IMR-90 (cell line): ENCODE measurements around the gene IL36A. TPM values are rescaled to one million over a fixed set of nuclear protein-coding genes. Genes with fewer than 3 reads are reported as not detected.

Experiments
- ATAC-seq: fragments of 200-7000 bp; cut with Tn5 transposase; 2 replicates; pipeline ENCODE4 v1.9.1; 2020; ENCODE audit warnings: low read depth, mild to moderate bottlenecking, moderate library complexity
- BruUV-seq: library from RNA; stranded (reverse); fragments of 400-500 nt; replicated peaks from 2 replicates; lab custom pipeline; 2021; lab: Mats Ljungman, UMichigan
- CTCF ChIA-PET: fragments of 300-600 bp; formaldehyde crosslinking; extraction: SDS; loops from one replicate; lab custom pipeline; 2021; ENCODE audit warnings: antibody characterized with exemption; lab: Yijun Ruan, JAX
- POLR2A ChIA-PET: fragments of 300-600 bp; sonication (Branson Sonifier 250); formaldehyde crosslinking; loops from one replicate; lab custom pipeline; 2022; ENCODE audit warnings: antibody characterized with exemption; ENCODE audit not compliant: unreplicated experiment; lab: Charles Lee
- DNase-seq: peaks from one replicate; pipeline ENCODE4 v3.0.0; 2013
- H2AFZ ChIP-seq: replicated peaks from 2 replicates; pipeline ENCODE3; 2013; ENCODE audit warnings: low read length, mild to moderate bottlenecking; ENCODE audit not compliant: poor library complexity
- H2AK5ac ChIP-seq: 2 replicates; pipeline ENCODE4 v1.6.1; 2013; ENCODE audit warnings: low read depth, low read length, inconsistent platforms
- H2AK9ac ChIP-seq: replicated peaks from 2 replicates; pipeline ENCODE3; 2013; ENCODE audit warnings: mild to moderate bottlenecking, low read depth, low read length, moderate library complexity; ENCODE audit not compliant: poor library complexity
- H2BK120ac ChIP-seq: 2 replicates; pipeline ENCODE4 v1.6.1; 2013; ENCODE audit warnings: low read depth, low read length, inconsistent platforms
- H2BK15ac ChIP-seq: 3 replicates; pipeline ENCODE4 v1.6.1; 2013; ENCODE audit warnings: low read depth, low read length, inconsistent platforms
- H2BK20ac ChIP-seq: 2 replicates; pipeline ENCODE4 v1.6.1; 2013; ENCODE audit warnings: low read depth, mild to moderate bottlenecking, inconsistent platforms, low read length, moderate library complexity
- H2BK5ac ChIP-seq: 2 replicates; pipeline ENCODE4 v1.6.1; 2013; ENCODE audit warnings: mild to moderate bottlenecking, low read depth, low read length, inconsistent platforms; ENCODE audit not compliant: poor library complexity, severe bottlenecking
- H3K14ac ChIP-seq: replicated peaks from 2 replicates; pipeline ENCODE4 v1.6.1; 2013; ENCODE audit warnings: low read depth, low read length, inconsistent platforms
- H3K18ac ChIP-seq: 2 replicates; pipeline ENCODE4 v1.6.1; 2013; ENCODE audit warnings: low read depth, low read length, control low read depth
- H3K23ac ChIP-seq: 2 replicates; pipeline ENCODE4 v1.6.1; 2013; ENCODE audit warnings: low read depth, low read length, inconsistent platforms
- H3K27ac ChIP-seq: 2 replicates; pipeline ENCODE4 v1.5.1; 2013; ENCODE audit warnings: mild to moderate bottlenecking, control low read depth, low read length; ENCODE audit not compliant: insufficient read depth
- H3K27me3 ChIP-seq: 2 replicates; pipeline ENCODE4 v1.6.1; 2013; ENCODE audit warnings: low read length; ENCODE audit not compliant: control insufficient read depth, insufficient read depth
- H3K36me3 ChIP-seq: 2 replicates; pipeline ENCODE4 v1.6.1; 2013; ENCODE audit warnings: low read length, mixed read lengths; ENCODE audit not compliant: control insufficient read depth, insufficient read depth
- H3K4ac ChIP-seq: 2 replicates; pipeline ENCODE4 v1.6.1; 2013; ENCODE audit warnings: low read depth, low read length, inconsistent platforms
- H3K4me1 ChIP-seq: 2 replicates; pipeline ENCODE4 v1.6.1; 2013; ENCODE audit warnings: low read length, mixed read lengths; ENCODE audit not compliant: control insufficient read depth, insufficient read depth
- H3K4me2 ChIP-seq: 2 replicates; pipeline ENCODE4 v1.6.1; 2013; ENCODE audit warnings: low read depth, mild to moderate bottlenecking, control low read depth, low read length, moderate library complexity
- H3K4me3 ChIP-seq: 2 replicates; pipeline ENCODE4 v1.5.1; 2013; ENCODE audit warnings: low read depth, mild to moderate bottlenecking, control low read depth, low read length, moderate library complexity; ENCODE audit not compliant: insufficient read depth
- H3K56ac ChIP-seq: 2 replicates; pipeline ENCODE4 v1.6.1; 2013; ENCODE audit warnings: low read length, inconsistent platforms; ENCODE audit not compliant: insufficient read depth; ENCODE audit errors: extremely low read depth
- H3K79me1 ChIP-seq, 2 experiments: 2 replicates each; pipeline ENCODE4 v1.6.1; 2013; ENCODE audit warnings: low read length in 2 of 2, inconsistent platforms in 1 of 2, low read depth in 1 of 2
- H3K9ac ChIP-seq: 2 replicates; pipeline ENCODE4 v1.6.1; 2013; ENCODE audit warnings: low read depth, low read length, control low read depth
- H3K9me1 ChIP-seq: 2 replicates; pipeline ENCODE4 v1.6.1; 2013; ENCODE audit warnings: low read length, inconsistent platforms; ENCODE audit not compliant: insufficient read depth
- H3K9me3 ChIP-seq: 2 replicates; pipeline ENCODE4 v1.6.1; 2013; ENCODE audit warnings: low read length; ENCODE audit not compliant: control insufficient read depth, insufficient read depth
- H4K20me1 ChIP-seq: 2 replicates; pipeline ENCODE4 v1.6.1; 2013; ENCODE audit warnings: low read length, inconsistent platforms; ENCODE audit not compliant: insufficient read depth
- H4K5ac ChIP-seq: 2 replicates; pipeline ENCODE4 v1.6.1; 2013; ENCODE audit warnings: mild to moderate bottlenecking, low read depth, low read length, control low read depth
- H4K8ac ChIP-seq, 2 experiments: 2 replicates each; pipeline ENCODE4 v1.6.1; 2013; ENCODE audit warnings: low read depth in 2 of 2, low read length in 2 of 2, control low read depth in 1 of 2, inconsistent platforms in 1 of 2
- H4K91ac ChIP-seq: 2 replicates; pipeline ENCODE4 v1.6.1; 2013; ENCODE audit warnings: low read depth, low read length, inconsistent platforms; ENCODE audit not compliant: insufficient read depth
- CEBPB ChIP-seq: IDR thresholded peaks from 2 replicates; pipeline ENCODE4 v1.6.1; 2012; ENCODE audit warnings: low read depth, low read length, improper control_type of control experiment
- CHD1 ChIP-seq: IDR thresholded peaks from 2 replicates; pipeline ENCODE4 v1.6.1; 2012; ENCODE audit warnings: low read depth, low read length, improper control_type of control experiment
- FOS ChIP-seq: fragments of 150-350 bp; IDR thresholded peaks from 2 replicates; pipeline ENCODE4 v1.6.1; 2016; ENCODE audit warnings: low read depth, low read length
- MAFK ChIP-seq: IDR thresholded peaks from 2 replicates; pipeline ENCODE4 v1.6.1; 2012; ENCODE audit warnings: low read depth, low read length, improper control_type of control experiment
- MAZ ChIP-seq: IDR thresholded peaks from 2 replicates; pipeline ENCODE4 v1.6.1; 2012; ENCODE audit warnings: low read depth, mild to moderate bottlenecking, low read length, improper control_type of control experiment, moderate library complexity, borderline replicate concordance
- MXI1 ChIP-seq: IDR thresholded peaks from 2 replicates; pipeline ENCODE4 v1.6.1; 2012; ENCODE audit warnings: low read depth, mild to moderate bottlenecking, low read length, moderate library complexity, borderline replicate concordance
- NFE2L2 ChIP-seq: fragments of 150-350 bp; IDR thresholded peaks from 2 replicates; pipeline ENCODE4 v1.6.1; 2016; ENCODE audit warnings: low read depth, mild to moderate bottlenecking, low read length
- POLR2A ChIP-seq: IDR thresholded peaks from 2 replicates; pipeline ENCODE4 v1.6.1; 2012; ENCODE audit warnings: mild to moderate bottlenecking, low read depth, low read length
- RAD21 ChIP-seq: IDR thresholded peaks from 2 replicates; pipeline ENCODE4 v1.6.1; 2012; ENCODE audit warnings: low read length, improper control_type of control experiment
- RCOR1 ChIP-seq: IDR thresholded peaks from 2 replicates; pipeline ENCODE4 v1.6.1; 2012; ENCODE audit warnings: mild to moderate bottlenecking, low read length, improper control_type of control experiment; ENCODE audit not compliant: insufficient replicate concordance
- RFX5 ChIP-seq: IDR thresholded peaks from 2 replicates; pipeline ENCODE4 v1.8.0; 2012; ENCODE audit warnings: low read depth, mild to moderate bottlenecking, low read length, moderate library complexity
- SMC3 ChIP-seq: fragments of 150-350 bp; IDR thresholded peaks from 2 replicates; pipeline ENCODE4 v1.6.1; 2016; ENCODE audit warnings: low read depth, mild to moderate bottlenecking, antibody characterized with exemption, low read length, moderate library complexity
- WGBS, 2 experiments: methylation state at CpG; one replicate each; pipeline versions ENCODE4 v1.1.5 to v1.1.7; 2013; ENCODE audit warnings: missing lambda C conversion rate in 2 of 2; ENCODE audit not compliant: insufficient read length in 1 of 2; ENCODE audit errors: extremely low coverage in 2 of 2; 5-methylcytosine and 5-hydroxymethylcytosine counted together
- dilution Hi-C: fragments of 300-500 bp; cut with HindIII; formaldehyde crosslinking; loops from one replicate; pipeline ENCODE4 v1.14.3; 2018; ENCODE audit warnings: low sequenced_read_pairs; ENCODE audit not compliant: unreplicated experiment
- in situ Hi-C: fragments of 300-500 bp; cut with MboI; formaldehyde crosslinking; loops from 3 replicates; pipeline ENCODE4 v1.14.3; 2019; ENCODE audit warnings: low sequenced_read_pairs, inconsistent platforms, mixed read lengths
- intact Hi-C: fragments of 100-400 bp; cut with micrococcal nuclease; formaldehyde crosslinking; loops from 2 replicates; pipeline ENCODE4 v1.10.0; 2022
- polyA plus RNA-seq, 3 experiments: library from polyadenylated mRNA; depleted of rRNA; stranded (reverse); fragments of >200 nt; gene quantifications; 2 replicates each; pipeline ENCODE4 v1.2.3, GENCODE V29; 2012; ENCODE audit warnings: low replicate concordance in 1 of 3
- total RNA-seq: library from RNA; depleted of rRNA; stranded (reverse); fragments of >200 nt; gene quantifications from 2 replicates; pipeline ENCODE4 v1.2.3, GENCODE V29; 2012
- TF ChIP-seq, protein P1 (sequence below): fragments of 150-350 bp; IDR thresholded peaks from 2 replicates; pipeline ENCODE4 v1.6.1; 2016; ENCODE audit warnings: low read depth, mild to moderate bottlenecking, low read length, moderate library complexity, borderline replicate concordance
- TF ChIP-seq, protein P2 (sequence below): conservative IDR thresholded peaks from 2 replicates; pipeline ENCODE4 v1.5.1; 2012; ENCODE audit warnings: mild to moderate bottlenecking, low read depth, low read length, improper control_type of control experiment
- TF ChIP-seq, protein P3 (sequence below): fragments of 150-350 bp; IDR thresholded peaks from 2 replicates; pipeline ENCODE4 v1.6.1; 2017; ENCODE audit warnings: mild to moderate bottlenecking, antibody characterized with exemption, low read length, low read depth

IL36A gene
- total and polyA plus RNA-seq, 2 of the 4 experiments (the other 2 are of a cell fraction) = not detected

DNA sequence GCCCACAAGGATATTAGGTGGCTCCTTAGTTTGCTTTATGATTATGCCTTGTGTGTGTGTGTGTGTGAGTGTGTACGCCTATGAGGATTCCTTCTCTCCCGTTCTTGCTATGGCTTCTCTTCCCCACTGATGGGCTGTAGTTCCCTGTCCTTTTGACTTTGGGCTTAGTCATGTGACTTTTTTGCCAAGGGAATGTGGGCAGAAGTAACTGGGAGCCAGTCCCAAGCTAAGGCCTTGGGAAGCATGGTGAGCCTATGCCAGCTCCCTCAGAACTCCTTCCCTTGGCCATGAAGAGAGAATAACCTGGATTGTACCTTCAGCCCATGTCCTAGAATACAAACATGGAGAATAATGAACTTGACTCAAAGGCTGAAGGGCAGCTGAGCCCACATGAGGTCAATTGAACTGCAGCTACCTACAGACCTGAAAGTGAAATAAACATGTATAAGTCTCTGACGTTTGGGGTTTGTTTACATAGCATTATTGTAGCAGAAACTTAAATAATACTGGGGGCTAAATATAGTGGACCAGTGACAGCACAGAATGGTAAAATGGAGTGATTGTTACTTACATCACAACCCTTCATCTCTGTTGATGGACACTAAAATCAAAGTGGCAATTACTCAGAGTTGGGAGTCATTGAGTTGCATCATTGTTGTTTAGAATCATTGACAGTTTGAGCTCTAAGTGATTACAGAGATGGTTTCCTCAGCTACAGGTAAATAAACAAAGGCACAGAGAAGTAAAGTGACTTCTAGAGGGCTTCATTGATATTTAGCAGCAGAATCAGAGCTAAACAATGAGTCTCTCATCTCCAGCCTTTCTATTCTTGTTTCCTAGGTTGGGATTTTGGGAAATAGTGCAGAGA is 42.7 kb upstream of the IL36A start:
- Histone ChIP-seq H3K36me3 (no peaks in the 10 kb centered on the region), H4K8ac (no peak overlapping the region), H4K91ac (no peak overlapping the region), H2BK120ac (no peak overlapping the region), H3K9me3 (no peaks in the 10 kb centered on the region), H4K20me1 (no peaks in the 10 kb centered on the region), H3K4ac (no peak overlapping the region), H2BK15ac (no peak overlapping the region), H4K5ac (no peak overlapping the region), H3K14ac (no peak overlapping the region), H2AK5ac (no peak overlapping the region), H2AFZ (no peak overlapping the region), H3K9me1 (no peaks in the 10 kb centered on the region), H2AK9ac (no peak overlapping the region), H3K9ac (no peak overlapping the region), H3K4me3 (no peak overlapping the region), H2BK20ac (no peak overlapping the region), H3K4me2 (no peak overlapping the region), H3K23ac (no peak overlapping the region), H3K27ac (no peak overlapping the region), H3K56ac (no peak overlapping the region), H2BK5ac (no peak overlapping the region), H3K79me1 (no peaks in the 10 kb centered on the region), H3K27me3 (peaks cover 9% of the 10 kb centered on the region), H3K4me1 (no peaks in the 10 kb centered on the region), H3K18ac (no peak overlapping the region)
- CTCF ChIA-PET = interaction anchor here (0.9 kb wide), 1 partner anchor 21 kb away, joined by 3 read pairs; no protein-coding TSS in a partner anchor
- WGBS, 2 experiments = no CpG with 5 or more reads among the region's 3 CpGs
- POLR2A ChIA-PET = no interaction called here
- BruUV-seq = no TSS peak
- intact Hi-C loops = no loop called here
- no peak for ATAC-seq
- dilution Hi-C loops = no loop called here
- no peak for DNase-seq
- in situ Hi-C loops = no loop called here
- no peak for TF ChIP-seq POLR2A
- TF ChIP-seq MAFK = no peak
- TF ChIP-seq, protein P1, sequence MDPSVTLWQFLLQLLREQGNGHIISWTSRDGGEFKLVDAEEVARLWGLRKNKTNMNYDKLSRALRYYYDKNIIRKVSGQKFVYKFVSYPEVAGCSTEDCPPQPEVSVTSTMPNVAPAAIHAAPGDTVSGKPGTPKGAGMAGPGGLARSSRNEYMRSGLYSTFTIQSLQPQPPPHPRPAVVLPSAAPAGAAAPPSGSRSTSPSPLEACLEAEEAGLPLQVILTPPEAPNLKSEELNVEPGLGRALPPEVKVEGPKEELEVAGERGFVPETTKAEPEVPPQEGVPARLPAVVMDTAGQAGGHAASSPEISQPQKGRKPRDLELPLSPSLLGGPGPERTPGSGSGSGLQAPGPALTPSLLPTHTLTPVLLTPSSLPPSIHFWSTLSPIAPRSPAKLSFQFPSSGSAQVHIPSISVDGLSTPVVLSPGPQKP = no peak
- TF ChIP-seq RFX5 = no peak
- TF ChIP-seq FOS = no peak
- TF ChIP-seq MXI1 = no peak
- no peak for TF ChIP-seq CEBPB
- TF ChIP-seq NFE2L2 = no peak
- TF ChIP-seq, protein P2, sequence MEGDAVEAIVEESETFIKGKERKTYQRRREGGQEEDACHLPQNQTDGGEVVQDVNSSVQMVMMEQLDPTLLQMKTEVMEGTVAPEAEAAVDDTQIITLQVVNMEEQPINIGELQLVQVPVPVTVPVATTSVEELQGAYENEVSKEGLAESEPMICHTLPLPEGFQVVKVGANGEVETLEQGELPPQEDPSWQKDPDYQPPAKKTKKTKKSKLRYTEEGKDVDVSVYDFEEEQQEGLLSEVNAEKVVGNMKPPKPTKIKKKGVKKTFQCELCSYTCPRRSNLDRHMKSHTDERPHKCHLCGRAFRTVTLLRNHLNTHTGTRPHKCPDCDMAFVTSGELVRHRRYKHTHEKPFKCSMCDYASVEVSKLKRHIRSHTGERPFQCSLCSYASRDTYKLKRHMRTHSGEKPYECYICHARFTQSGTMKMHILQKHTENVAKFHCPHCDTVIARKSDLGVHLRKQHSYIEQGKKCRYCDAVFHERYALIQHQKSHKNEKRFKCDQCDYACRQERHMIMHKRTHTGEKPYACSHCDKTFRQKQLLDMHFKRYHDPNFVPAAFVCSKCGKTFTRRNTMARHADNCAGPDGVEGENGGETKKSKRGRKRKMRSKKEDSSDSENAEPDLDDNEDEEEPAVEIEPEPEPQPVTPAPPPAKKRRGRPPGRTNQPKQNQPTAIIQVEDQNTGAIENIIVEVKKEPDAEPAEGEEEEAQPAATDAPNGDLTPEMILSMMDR = no peak
- TF ChIP-seq MAZ = no peak
- TF ChIP-seq, protein P3, sequence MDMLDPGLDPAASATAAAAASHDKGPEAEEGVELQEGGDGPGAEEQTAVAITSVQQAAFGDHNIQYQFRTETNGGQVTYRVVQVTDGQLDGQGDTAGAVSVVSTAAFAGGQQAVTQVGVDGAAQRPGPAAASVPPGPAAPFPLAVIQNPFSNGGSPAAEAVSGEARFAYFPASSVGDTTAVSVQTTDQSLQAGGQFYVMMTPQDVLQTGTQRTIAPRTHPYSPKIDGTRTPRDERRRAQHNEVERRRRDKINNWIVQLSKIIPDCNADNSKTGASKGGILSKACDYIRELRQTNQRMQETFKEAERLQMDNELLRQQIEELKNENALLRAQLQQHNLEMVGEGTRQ = no peak
- TF ChIP-seq CHD1 = no peak
- TF ChIP-seq SMC3 = no peak
- no peak for TF ChIP-seq RCOR1
- TF ChIP-seq RAD21 = no peak
